Measurements from ENCODE around the gene CACNA2D1.

GRCh38 chr7:82021036-82021435 lies 422.5 kb downstream of the CACNA2D1 start:
- TF ChIP-seq, protein P1, sequence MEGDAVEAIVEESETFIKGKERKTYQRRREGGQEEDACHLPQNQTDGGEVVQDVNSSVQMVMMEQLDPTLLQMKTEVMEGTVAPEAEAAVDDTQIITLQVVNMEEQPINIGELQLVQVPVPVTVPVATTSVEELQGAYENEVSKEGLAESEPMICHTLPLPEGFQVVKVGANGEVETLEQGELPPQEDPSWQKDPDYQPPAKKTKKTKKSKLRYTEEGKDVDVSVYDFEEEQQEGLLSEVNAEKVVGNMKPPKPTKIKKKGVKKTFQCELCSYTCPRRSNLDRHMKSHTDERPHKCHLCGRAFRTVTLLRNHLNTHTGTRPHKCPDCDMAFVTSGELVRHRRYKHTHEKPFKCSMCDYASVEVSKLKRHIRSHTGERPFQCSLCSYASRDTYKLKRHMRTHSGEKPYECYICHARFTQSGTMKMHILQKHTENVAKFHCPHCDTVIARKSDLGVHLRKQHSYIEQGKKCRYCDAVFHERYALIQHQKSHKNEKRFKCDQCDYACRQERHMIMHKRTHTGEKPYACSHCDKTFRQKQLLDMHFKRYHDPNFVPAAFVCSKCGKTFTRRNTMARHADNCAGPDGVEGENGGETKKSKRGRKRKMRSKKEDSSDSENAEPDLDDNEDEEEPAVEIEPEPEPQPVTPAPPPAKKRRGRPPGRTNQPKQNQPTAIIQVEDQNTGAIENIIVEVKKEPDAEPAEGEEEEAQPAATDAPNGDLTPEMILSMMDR (IDR thresholded peaks at IDR 0.05; ENCODE audit: low read depth, low read length) = no peak
- no peak for TF ChIP-seq POLR2A (IDR thresholded peaks at IDR 0.05; ENCODE audit: extremely low read depth, insufficient read length)
